ENCODE results near the gene PRKG1.

The PRKG1 gene

GRCh38 chr10:52313933-52314821, 1239.9 kb downstream of the PRKG1 start, which contains the start of gene DKK1:
TSS of gene DKK1 (plus strand) at chr10:52314281. CDS start at chr10:52314435, 154 bp downstream.
- peak; percentile 74 for TF ChIP-seq ZBTB7A (IDR thresholded peaks at IDR 0.05; ENCODE audit: low read depth)
- no peak for TF ChIP-seq TAF1 (IDR thresholded peaks at IDR 0.05; ENCODE audit: low read depth)
- 0 out of 2 replicates have a peak, but pooled peaks have one; percentile 22 for TF ChIP-seq TCF12 (IDR thresholded peaks at IDR 0.05; ENCODE audit: low read depth)
- TF ChIP-seq CEBPB (IDR thresholded peaks at IDR 0.05): no peak
- TF ChIP-seq EGR1 (IDR thresholded peaks at IDR 0.05): no peak
- TF ChIP-seq USF1 (IDR thresholded peaks at IDR 0.05): no peak
- no peak for TF ChIP-seq TEAD4 (IDR thresholded peaks at IDR 0.05)
- TF ChIP-seq NFIC (IDR thresholded peaks at IDR 0.05): no peak
- no peak for TF ChIP-seq EP300 (IDR thresholded peaks at IDR 0.05; ENCODE audit: borderline replicate concordance)
- TF ChIP-seq YY1 (IDR thresholded peaks at IDR 0.05; ENCODE audit: low read depth): no peak
- no peak for TF ChIP-seq CREB1 (IDR thresholded peaks at IDR 0.05; ENCODE audit: low read depth)
- no peak for TF ChIP-seq MAX (IDR thresholded peaks at IDR 0.05)
- 0 out of 2 replicates have a peak, but pooled peaks have one; percentile 17 for TF ChIP-seq FOXM1 (IDR thresholded peaks at IDR 0.05; ENCODE audit: borderline replicate concordance, low read depth)
- TF ChIP-seq RAD21 (IDR thresholded peaks at IDR 0.05; ENCODE audit: low read depth): peak; percentile 56
- no peak for TF ChIP-seq REST (IDR thresholded peaks at IDR 0.05; ENCODE audit: low read depth)

GRCh38 chr10:52314822-52315552, 1240.7 kb downstream of the PRKG1 start:
- TF ChIP-seq CREB1 (IDR thresholded peaks at IDR 0.05; ENCODE audit: low read depth) (no peak), MAX (IDR thresholded peaks at IDR 0.05) (no peak), NFIC (IDR thresholded peaks at IDR 0.05) (no peak), REST (IDR thresholded peaks at IDR 0.05; ENCODE audit: low read depth) (no peak), USF1 (IDR thresholded peaks at IDR 0.05) (no peak), RAD21 (IDR thresholded peaks at IDR 0.05; ENCODE audit: low read depth) (no peak), TCF12 (IDR thresholded peaks at IDR 0.05; ENCODE audit: low read depth) (no peak), CEBPB (IDR thresholded peaks at IDR 0.05) (no peak), EGR1 (IDR thresholded peaks at IDR 0.05) (no peak), YY1 (IDR thresholded peaks at IDR 0.05; ENCODE audit: low read depth) (no peak), TEAD4 (IDR thresholded peaks at IDR 0.05) (no peak), EP300 (IDR thresholded peaks at IDR 0.05; ENCODE audit: borderline replicate concordance) (no peak), TAF1 (IDR thresholded peaks at IDR 0.05; ENCODE audit: low read depth) (no peak), ZBTB7A (IDR thresholded peaks at IDR 0.05; ENCODE audit: low read depth) (no peak), FOXM1 (IDR thresholded peaks at IDR 0.05; ENCODE audit: borderline replicate concordance, low read depth) (no peak)

- no peak for TF ChIP-seq CREB1 (IDR thresholded peaks at IDR 0.05; ENCODE audit: low read depth)
- TF ChIP-seq EP300 (IDR thresholded peaks at IDR 0.05; ENCODE audit: borderline replicate concordance): no peak
- TF ChIP-seq TEAD4 (IDR thresholded peaks at IDR 0.05): no peak
- no peak for TF ChIP-seq YY1 (IDR thresholded peaks at IDR 0.05; ENCODE audit: low read depth)
- TF ChIP-seq RAD21 (IDR thresholded peaks at IDR 0.05; ENCODE audit: low read depth): no peak
- no peak for TF ChIP-seq TCF12 (IDR thresholded peaks at IDR 0.05; ENCODE audit: low read depth)
These were observed 1241.7 kb downstream of the PRKG1 start for GRCh38 chr10:52316001-52316400.

GRCh38 chr10:52316500-52316899, 1242.2 kb downstream of the PRKG1 start:
- TF ChIP-seq CEBPB (IDR thresholded peaks at IDR 0.05) (no peak), NFIC (IDR thresholded peaks at IDR 0.05) (no peak), RAD21 (IDR thresholded peaks at IDR 0.05; ENCODE audit: low read depth) (no peak)

- TF ChIP-seq TEAD4 (IDR thresholded peaks at IDR 0.05) (no peak), TCF12 (IDR thresholded peaks at IDR 0.05; ENCODE audit: low read depth) (no peak), ZBTB7A (IDR thresholded peaks at IDR 0.05; ENCODE audit: low read depth) (no peak), USF1 (IDR thresholded peaks at IDR 0.05) (no peak), EP300 (IDR thresholded peaks at IDR 0.05; ENCODE audit: borderline replicate concordance) (no peak), TAF1 (IDR thresholded peaks at IDR 0.05; ENCODE audit: low read depth) (no peak), YY1 (IDR thresholded peaks at IDR 0.05; ENCODE audit: low read depth) (no peak), NFIC (IDR thresholded peaks at IDR 0.05) (no peak), CREB1 (IDR thresholded peaks at IDR 0.05; ENCODE audit: low read depth) (no peak), MAX (IDR thresholded peaks at IDR 0.05) (no peak)
These were observed 1243.9 kb downstream of the PRKG1 start for GRCh38 chr10:52318136-52318701.

All from Ishikawa (cell line).